ENCODE results near the gene ADD1. TPM values are rescaled to one million over a fixed set of nuclear protein-coding genes. Genes with fewer than 3 reads are reported as not detected.

Gene ADD1
- total RNA-seq, 2 experiments from 2014 or later = 153 TPM

- Histone ChIP-seq H3K36me3 (ENCODE audit: insufficient read depth, low read length) (no peaks in the 10 kb centered on the region), H3K9me3 (ENCODE audit: control insufficient read depth in 1 of 2, insufficient read depth in 1 of 2, low read length in 2 of 2) (no peaks in the 10 kb centered on the region), H3K4me3 (ENCODE audit: low read length) (peak overlapping the region; percentile 52), H3K27ac (ENCODE audit: low read depth in 1 of 2, low read length in 2 of 2) (peak overlapping the region; percentile 66 to 83), H3K27me3 (ENCODE audit: control insufficient read depth in 1 of 2, insufficient read depth in 2 of 2, low read length in 2 of 2) (no peaks in the 10 kb centered on the region), H3K4me1 (ENCODE audit: insufficient read depth, low read length) (peaks cover 90% of the 10 kb centered on the region)
- peak in 5 of 14 experiments; percentile 0 to 45 (median 32) for DNase-seq
- ChIA-PET POLR2A (interaction anchor here (0.7 to 5.0 kb wide), 5 partner anchors 12 to 136 kb away, joined by 3 to 58 read pairs (median 13); no protein-coding TSS in a partner anchor), CTCF (interaction anchor here (0.6 kb wide), 1 partner anchor 81 kb away, joined by 3 read pairs; no protein-coding TSS in a partner anchor)
- intact Hi-C loops (cut with DNase I, micrococcal nuclease) = loop anchor here (2.0 to 10.0 kb wide), 3 partner anchors 13 to 45 kb away; partner anchors contain the start of gene ADD1 (in 1 of the 2)
- Mint-ChIP-seq H3K4me1 (ENCODE audit: low read depth) (peaks cover 45% of the 10 kb centered on the region), H3K27ac (peak overlapping the region; percentile 93), H3K4me3 (peak overlapping the region; percentile 84), H3K27me3 (no peaks in the 10 kb centered on the region), H3K9me3 (no peaks in the 10 kb centered on the region), H3K36me3 (ENCODE audit: low read depth) (no peaks in the 10 kb centered on the region)
- no peak for TF ChIP-seq CTCF (IDR thresholded peaks at IDR 0.05)
- ATAC-seq (ENCODE audit: poor library complexity) = no peak
These were observed 44.3 kb upstream of the ADD1 start for GRCh38 chr4:2799224-2799911.

- Mint-ChIP-seq H3K36me3 (ENCODE audit: low read depth) (no peaks in the 10 kb centered on the region), H3K9me3 (no peaks in the 10 kb centered on the region), H3K4me1 (ENCODE audit: low read depth) (peaks cover 37% of the 10 kb centered on the region), H3K27me3 (no peaks in the 10 kb centered on the region), H3K27ac (peak overlapping the region; percentile 93), H3K4me3 (peak overlapping the region; percentile 51)
- POLR2A ChIA-PET = interaction anchor here (0.7 to 5.0 kb wide), 3 partner anchors 11 to 48 kb away, joined by 3 to 58 read pairs (median 24); no protein-coding TSS in a partner anchor
- Histone ChIP-seq H3K4me3 (ENCODE audit: low read length) (peak overlapping the region; percentile 52), H3K4me1 (ENCODE audit: insufficient read depth, low read length) (peaks cover 90% of the 10 kb centered on the region), H3K9me3 (ENCODE audit: control insufficient read depth in 1 of 2, insufficient read depth in 1 of 2, low read length in 2 of 2) (no peaks in the 10 kb centered on the region), H3K36me3 (ENCODE audit: insufficient read depth, low read length) (no peaks in the 10 kb centered on the region), H3K27ac (ENCODE audit: low read depth in 1 of 2, low read length in 2 of 2) (peak overlapping the region; percentile 37 to 66), H3K27me3 (ENCODE audit: control insufficient read depth in 1 of 2, insufficient read depth in 2 of 2, low read length in 2 of 2) (no peaks in the 10 kb centered on the region)
- intact Hi-C loops (cut with DNase I, micrococcal nuclease) = loop anchor here (2.0 to 10.0 kb wide), 3 partner anchors 13 to 45 kb away; partner anchors contain the start of gene ADD1 (in 1 of the 2)
- no peak for TF ChIP-seq CTCF (IDR thresholded peaks at IDR 0.05)
- CTCF ChIA-PET = no interaction called here
- ATAC-seq (ENCODE audit: poor library complexity) (no peak), DNase-seq (peak in 2 of 14 experiments; percentile 32)
These were observed 43.5 kb upstream of the ADD1 start for GRCh38 chr4:2799971-2800690.

- POLR2A ChIA-PET = interaction anchor here (0.7 to 5.0 kb wide), 2 partner anchors 10 to 38 kb away, joined by 3 to 58 read pairs; no protein-coding TSS in a partner anchor
- intact Hi-C loops (cut with DNase I, micrococcal nuclease) = no loop called here
- Mint-ChIP-seq H3K27me3 (no peaks in the 10 kb centered on the region), H3K4me3 (peak overlapping the region; percentile 51), H3K9me3 (no peaks in the 10 kb centered on the region), H3K27ac (peak overlapping the region; percentile 70), H3K4me1 (ENCODE audit: low read depth) (peaks cover 31% of the 10 kb centered on the region), H3K36me3 (ENCODE audit: low read depth) (no peaks in the 10 kb centered on the region)
- Histone ChIP-seq H3K27ac (ENCODE audit: low read depth in 1 of 2, low read length in 2 of 2) (peak overlapping the region in 1 of 2 donors; percentile 37), H3K4me3 (ENCODE audit: low read length) (peak overlapping the region; percentile 52), H3K9me3 (ENCODE audit: control insufficient read depth in 1 of 2, insufficient read depth in 1 of 2, low read length in 2 of 2) (no peaks in the 10 kb centered on the region), H3K4me1 (ENCODE audit: insufficient read depth, low read length) (peaks cover 86% of the 10 kb centered on the region), H3K36me3 (ENCODE audit: insufficient read depth, low read length) (no peaks in the 10 kb centered on the region), H3K27me3 (ENCODE audit: control insufficient read depth in 1 of 2, insufficient read depth in 2 of 2, low read length in 2 of 2) (no peaks in the 10 kb centered on the region)
- CTCF ChIA-PET = no interaction called here
- no peak for TF ChIP-seq CTCF (IDR thresholded peaks at IDR 0.05)
- ATAC-seq (ENCODE audit: poor library complexity) (no peak), DNase-seq (peak in 5 of 14 experiments; percentile 23 to 79 (median 41))
These were observed 42.7 kb upstream of the ADD1 start for GRCh38 chr4:2800691-2801596.

Measured in CD4-positive, alpha-beta T cell (primary cell).